Thyroid gland (tissue), 4 donors: ENCODE results near the gene SLC6A3. TPM values are rescaled to one million over a fixed set of nuclear protein-coding genes. Genes with fewer than 3 reads are reported as not detected.

ENCODE experiments used
- DNase-seq, 2 donors: peaks; one replicate each; pipeline ENCODE4 v3.0.0-alpha.2; 2019
- H3K27ac ChIP-seq, 3 donors: fragments of 200-600 bp; sonication (generic); 1 replicate in 2 of 3; 2 replicates in 1 of 3; pipeline ENCODE4 v1.5.1; 2016 to 2019; ENCODE audit warnings: mild to moderate bottlenecking in 1 of 3, moderate library complexity in 1 of 3
- H3K27me3 ChIP-seq: fragments of 200-600 bp; sonication (generic); one replicate; pipeline ENCODE4 v1.5.1; 2019
- H3K36me3 ChIP-seq, 2 donors: fragments of 200-600 bp; sonication (generic); one replicate each; pipeline ENCODE4 v1.5.1; 2016 to 2019
- H3K4me1 ChIP-seq, 2 donors: fragments of 200-600 bp; sonication (generic); one replicate each; pipeline ENCODE4 v1.5.1; 2017 to 2019
- H3K4me3 ChIP-seq, 3 donors: fragments of 200-600 bp; sonication (generic); replicated peaks in 1 of 3; 1 replicate in 2 of 3; 2 replicates in 1 of 3; pipeline ENCODE4 v1.5.1; 2016; ENCODE audit warnings: mild to moderate bottlenecking in 1 of 3
- H3K9me3 ChIP-seq: fragments of 200-600 bp; sonication (generic); one replicate; pipeline ENCODE4 v1.5.1; 2017
- CTCF ChIP-seq, 6 experiments: fragments of 200-600 bp in 3 of 6; fragments of 450-650 bp in 3 of 6; sonication (generic) in 3 of 6; IDR thresholded peaks; one replicate each; pipeline ENCODE4 v1.5.1; 2016 to 2019; ENCODE audit warnings: antibody characterized with exemption in 6 of 6, mild to moderate bottlenecking in 2 of 6, inconsistent platforms in 1 of 6, moderate library complexity in 1 of 6
- POLR2A ChIP-seq, 2 donors: fragments of 450-650 bp; IDR thresholded peaks; one replicate each; pipeline ENCODE4 v1.6.1; 2017; ENCODE audit warnings: antibody characterized with exemption in 2 of 2, mild to moderate bottlenecking in 2 of 2, moderate library complexity in 1 of 2
- WGBS, 2 donors: methylation state at CpG; one replicate each; pipeline ENCODE4 v1.1.5; 2017; 5-methylcytosine and 5-hydroxymethylcytosine counted together
- intact Hi-C: fragments of 100-400 bp; cut with DNase I; formaldehyde crosslinking; loops from one replicate; pipeline ENCODE4 v1.15.1; 2023
- total RNA-seq, 4 donors: library from RNA; depleted of rRNA; stranded (reverse); fragments of >200 nt; gene quantifications; one replicate each; pipeline ENCODE4 v1.2.3, GENCODE V29; 2016

SLC6A3 gene
- total RNA-seq, 4 donors from 2014 or later = 0.54 to 0.67 (median 0.54) TPM; not detected in 1

GRCh38 chr5:1474866-1475543, 29.8 kb upstream of the SLC6A3 start:
- H3K36me3 ChIP-seq = peaks cover 0 to 6% of the 10 kb centered on the region in 2 donors
- WGBS, 2 donors = 95% methylated on average over 21 to 23 of the region's 24 CpGs
- H3K27ac ChIP-seq = no peak overlapping the region
- intact Hi-C loops = no loop called here
- TF ChIP-seq CTCF (IDR thresholded peaks at IDR 0.05) (no peak), POLR2A (IDR thresholded peaks at IDR 0.05) (no peak)
- no peak for DNase-seq
- H3K9me3 ChIP-seq = no peaks in the 10 kb centered on the region
- H3K27me3 ChIP-seq = no peaks in the 10 kb centered on the region
- no peak overlapping the region for H3K4me3 ChIP-seq
- peaks cover 5 to 7% of the 10 kb centered on the region in 2 donors for H3K4me1 ChIP-seq

- intact Hi-C loops = no loop called here
- no peaks in the 10 kb centered on the region for H3K9me3 ChIP-seq
- peaks cover 0 to 6% of the 10 kb centered on the region in 2 donors for H3K36me3 ChIP-seq
- DNase-seq = no peak
- TF ChIP-seq POLR2A (IDR thresholded peaks at IDR 0.05) (no peak), CTCF (IDR thresholded peaks at IDR 0.05) (no peak)
- H3K27me3 ChIP-seq = no peaks in the 10 kb centered on the region
- WGBS, 2 donors = 94% methylated on average over 19 to 21 of the region's 21 CpGs
- H3K4me3 ChIP-seq = no peak overlapping the region
- no peak overlapping the region for H3K27ac ChIP-seq
- H3K4me1 ChIP-seq = peaks cover 5 to 7% of the 10 kb centered on the region in 2 donors
Measured at GRCh38 chr5:1474183-1474839, 29.1 kb upstream of the SLC6A3 start.

GRCh38 chr5:1473746-1474145, 28.5 kb upstream of the SLC6A3 start:
- Histone ChIP-seq H3K27ac (no peak overlapping the region), H3K9me3 (no peaks in the 10 kb centered on the region), H3K36me3 (peaks cover 0 to 6% of the 10 kb centered on the region in 2 donors), H3K27me3 (no peaks in the 10 kb centered on the region), H3K4me1 (peaks cover 5 to 7% of the 10 kb centered on the region in 2 donors), H3K4me3 (no peak overlapping the region)
- DNase-seq = no peak
- no peak for TF ChIP-seq POLR2A (IDR thresholded peaks at IDR 0.05)
- intact Hi-C loops = no loop called here
- WGBS, 2 donors = 96% methylated on average over 12 of the region's 12 CpGs

GRCh38 chr5:1472964-1473628, 27.9 kb upstream of the SLC6A3 start:
- no peak overlapping the region for H3K4me3 ChIP-seq
- TF ChIP-seq CTCF (IDR thresholded peaks at IDR 0.05) = no peak
- no peaks in the 10 kb centered on the region for H3K9me3 ChIP-seq
- H3K36me3 ChIP-seq = peaks cover 0 to 6% of the 10 kb centered on the region in 2 donors
- no peak overlapping the region for H3K27ac ChIP-seq
- DNase-seq = no peak
- 94% methylated on average over 19 to 21 of the region's 23 CpGs for WGBS, 2 donors
- intact Hi-C loops = no loop called here
- H3K4me1 ChIP-seq = peaks cover 5 to 7% of the 10 kb centered on the region in 2 donors
- no peaks in the 10 kb centered on the region for H3K27me3 ChIP-seq

DNA sequence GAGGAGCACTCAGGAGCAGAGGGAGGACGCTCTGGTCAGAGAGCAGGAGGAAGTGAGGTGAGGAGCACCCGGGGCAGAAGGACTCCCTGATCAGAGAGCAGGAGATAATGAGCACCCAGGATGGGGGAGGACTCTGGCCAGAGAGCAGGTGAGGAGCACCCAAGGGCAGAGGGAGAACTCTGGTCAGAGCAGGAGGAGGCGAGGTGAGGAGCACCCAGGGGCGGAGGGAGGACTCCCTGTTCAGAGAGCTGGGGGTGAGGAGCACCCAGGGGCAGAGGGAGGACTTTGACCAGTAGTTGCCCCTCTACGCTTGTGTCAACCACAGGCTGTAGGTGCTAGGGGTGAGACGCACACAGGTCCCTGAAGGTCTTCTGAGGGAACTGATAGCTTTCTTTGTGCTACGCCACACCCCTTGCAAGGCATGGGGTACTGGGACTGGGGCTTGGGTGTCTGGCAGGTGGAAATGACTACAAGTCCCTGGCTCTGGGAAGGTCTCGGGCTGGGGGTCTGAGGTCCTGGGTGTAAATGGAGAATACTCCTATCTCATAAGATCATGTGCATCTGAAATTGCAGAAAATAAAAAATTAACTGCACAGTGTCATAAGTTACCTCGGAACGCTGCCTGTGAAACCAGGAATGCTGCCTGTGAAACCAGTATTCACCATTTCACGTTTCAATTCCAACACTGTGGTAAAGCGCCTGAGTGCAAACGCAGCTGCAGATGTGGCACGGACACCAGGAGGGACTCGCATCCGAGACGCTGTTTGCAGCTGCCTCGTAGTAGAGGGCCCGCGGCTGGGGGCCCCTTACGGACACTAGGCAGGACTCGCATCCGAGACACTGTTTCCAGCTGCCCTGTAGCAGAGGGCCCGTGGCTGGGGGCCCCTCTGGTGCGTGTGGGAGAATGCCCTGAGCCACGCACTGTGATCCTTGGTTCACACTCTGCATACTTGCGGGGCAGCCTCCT, 27.0 kb upstream of the SLC6A3 start:
- 95 to 96% methylated on average over 27 of the region's 27 CpGs for WGBS, 2 donors
- peaks cover 0 to 6% of the 10 kb centered on the region in 2 donors for H3K36me3 ChIP-seq

More for the DNA sequence above, 27.0 kb upstream of the SLC6A3 start:
- TF ChIP-seq POLR2A (IDR thresholded peaks at IDR 0.05) = no peak
- TF ChIP-seq CTCF (IDR thresholded peaks at IDR 0.05) = no peak
- Histone ChIP-seq H3K4me1 (peaks cover 5 to 7% of the 10 kb centered on the region in 2 donors), H3K27ac (no peak overlapping the region), H3K27me3 (no peaks in the 10 kb centered on the region), H3K4me3 (no peak overlapping the region), H3K9me3 (no peaks in the 10 kb centered on the region)
- intact Hi-C loops = no loop called here
- DNase-seq = no peak
